Mesothelial cell of epicardium (in vitro differentiated cells): ENCODE data around the gene UBE2N. TPM values are rescaled to one million over a fixed set of nuclear protein-coding genes. Genes with fewer than 3 reads are reported as not detected.
A peak's percentile ranks its signal among the peaks of the same experiment; 100 is the strongest.
"Not testable (repeated sequence)": the region's sequence is repeated elsewhere in the genome, so short reads cannot be mapped to it uniquely, and the experiment has no call there.

Experiments
- DNase-seq, 2 experiments: peaks; one replicate each; pipeline ENCODE4 v3.0.0; 2021; ENCODE audit warnings: low spot score in 2 of 2; ENCODE audit not compliant: unreplicated experiment in 2 of 2
- H3K27ac Mint-ChIP-seq: 2 replicates; pipeline ENCODE4 v1.8.0; 2021; ENCODE audit warnings: mixed read lengths
- H3K27me3 Mint-ChIP-seq: 2 replicates; pipeline ENCODE4 v1.8.0; 2021; ENCODE audit warnings: low read depth, mixed read lengths
- H3K36me3 Mint-ChIP-seq: 2 replicates; pipeline ENCODE4 v1.8.0; 2021; ENCODE audit warnings: mixed read lengths
- H3K4me1 Mint-ChIP-seq: 2 replicates; pipeline ENCODE4 v1.8.0; 2021; ENCODE audit warnings: mixed read lengths
- H3K4me3 Mint-ChIP-seq: 2 replicates; pipeline ENCODE4 v1.8.0; 2021; ENCODE audit warnings: mild to moderate bottlenecking, moderate library complexity, mixed read lengths
- H3K9me3 Mint-ChIP-seq: 2 replicates; pipeline ENCODE4 v1.8.0; 2021; ENCODE audit warnings: mixed read lengths
- CTCF ChIP-seq: fragments of 200-600 bp; sonication (generic); IDR thresholded peaks from one replicate; pipeline ENCODE4 v1.5.0; 2021; ENCODE audit warnings: antibody characterized with exemption; ENCODE audit not compliant: unreplicated experiment
- total RNA-seq: library from RNA; stranded (reverse); gene quantifications from 3 replicates; pipeline ENCODE4 v1.2.1, GENCODE V29; 2021

UBE2N gene
- total RNA-seq, 1 donor from 2014 or later = 90.6 TPM

GRCh38 chr12:93413064-93413463, 28.7 kb downstream of the UBE2N start:
- Mint-ChIP-seq H3K36me3 (peaks cover 7% of the 10 kb centered on the region), H3K27me3 (no peaks in the 10 kb centered on the region), H3K4me1 (peaks cover 37% of the 10 kb centered on the region), H3K27ac (peak overlapping the region; percentile 31), H3K9me3 (peaks cover 7% of the 10 kb centered on the region), H3K4me3 (no peak overlapping the region)
- no peak for DNase-seq
- no peak for TF ChIP-seq CTCF

- H3K27ac Mint-ChIP-seq = peak overlapping the region; percentile 67
- not testable (repeated sequence) for H3K27me3 Mint-ChIP-seq, H3K9me3 Mint-ChIP-seq, DNase-seq, H3K4me3 Mint-ChIP-seq
- peaks cover 37% of the 10 kb centered on the region for H3K4me1 Mint-ChIP-seq
- H3K36me3 Mint-ChIP-seq = peaks cover 13% of the 10 kb centered on the region
Observed at GRCh38 chr12:93412396-93412795, 29.4 kb downstream of the UBE2N start.

- peaks cover 37% of the 10 kb centered on the region for H3K4me1 Mint-ChIP-seq
- not testable (repeated sequence) for DNase-seq, H3K27me3 Mint-ChIP-seq, H3K4me3 Mint-ChIP-seq, H3K9me3 Mint-ChIP-seq
- H3K27ac Mint-ChIP-seq = peak overlapping the region; percentile 35
- H3K36me3 Mint-ChIP-seq = peaks cover 18% of the 10 kb centered on the region
Observed at GRCh38 chr12:93411060-93411459, 30.7 kb downstream of the UBE2N start.

GRCh38 chr12:93409343-93410187, 32.2 kb downstream of the UBE2N start:
- H3K27ac Mint-ChIP-seq, H3K9me3 Mint-ChIP-seq: not testable (repeated sequence)
- H3K4me1 Mint-ChIP-seq = peaks cover 26% of the 10 kb centered on the region

GRCh38 chr12:93408813-93409212, 32.9 kb downstream of the UBE2N start:
- peaks cover 26% of the 10 kb centered on the region for H3K4me1 Mint-ChIP-seq

More at GRCh38 chr12:93409343-93410187, 32.2 kb downstream of the UBE2N start:
- H3K27me3 Mint-ChIP-seq, H3K4me3 Mint-ChIP-seq, DNase-seq: not testable (repeated sequence)
- peaks cover 21% of the 10 kb centered on the region for H3K36me3 Mint-ChIP-seq

GRCh38 chr12:93407963-93408283, 33.8 kb downstream of the UBE2N start:
- no peak for DNase-seq
- Mint-ChIP-seq H3K27me3 (no peaks in the 10 kb centered on the region), H3K36me3 (peaks cover 18% of the 10 kb centered on the region), H3K4me1 (peaks cover 19% of the 10 kb centered on the region), H3K27ac (no peak overlapping the region), H3K9me3 (peaks cover 3% of the 10 kb centered on the region), H3K4me3 (no peak overlapping the region)
- TF ChIP-seq CTCF = no peak

More at GRCh38 chr12:93408813-93409212, 32.9 kb downstream of the UBE2N start:
- Mint-ChIP-seq H3K27ac (no peak overlapping the region), H3K4me3 (no peak overlapping the region), H3K36me3 (peaks cover 18% of the 10 kb centered on the region), H3K27me3 (no peaks in the 10 kb centered on the region), H3K9me3 (peaks cover 3% of the 10 kb centered on the region)
- no peak for TF ChIP-seq CTCF
- no peak for DNase-seq

GRCh38 chr12:93407054-93407962, 34.4 kb downstream of the UBE2N start:
- H3K4me3 Mint-ChIP-seq = no peak overlapping the region
- H3K27ac Mint-ChIP-seq = peak overlapping the region; percentile 33

More at GRCh38 chr12:93407054-93407962, 34.4 kb downstream of the UBE2N start:
- no peak for TF ChIP-seq CTCF
- no peak for DNase-seq
- Mint-ChIP-seq H3K36me3 (peaks cover 18% of the 10 kb centered on the region), H3K4me1 (peaks cover 16% of the 10 kb centered on the region), H3K9me3 (peaks cover 3% of the 10 kb centered on the region), H3K27me3 (no peaks in the 10 kb centered on the region)
